OCI-LY1 (cell line): Measurements from ENCODE around the gene DRC1.

Experiments used
- CTCF ChIP-seq: fragments of 200-600 bp; sonication (generic), shearing (Covaris generic); IDR thresholded peaks from 2 replicates; pipeline ENCODE4 v1.5.1; 2017; ENCODE audit warnings: mild to moderate bottlenecking, antibody characterized with exemption, low read length, moderate library complexity, mixed read lengths
- EZH2 ChIP-seq: fragments of 200-600 bp; sonication (generic), shearing (Covaris generic); IDR thresholded peaks from 2 replicates; pipeline ENCODE4 v1.8.0; 2017; ENCODE audit warnings: borderline replicate concordance, mixed run types, mild to moderate bottlenecking, antibody characterized with exemption, low read length, moderate library complexity, mixed read lengths

- TF ChIP-seq CTCF, result no peak
- TF ChIP-seq EZH2, result no peak
Measured at GRCh38 chr2:26477126-26477910, 75.6 kb downstream of the DRC1 start.
